ENCODE results near the gene SPAG16. TPM values are rescaled to one million over a fixed set of nuclear protein-coding genes. Genes with fewer than 3 reads are reported as not detected.

SPAG16 gene
- total RNA-seq, 4 donors from 2014 or later: 34.1 to 59.3 (median 46.8) TPM

DNA sequence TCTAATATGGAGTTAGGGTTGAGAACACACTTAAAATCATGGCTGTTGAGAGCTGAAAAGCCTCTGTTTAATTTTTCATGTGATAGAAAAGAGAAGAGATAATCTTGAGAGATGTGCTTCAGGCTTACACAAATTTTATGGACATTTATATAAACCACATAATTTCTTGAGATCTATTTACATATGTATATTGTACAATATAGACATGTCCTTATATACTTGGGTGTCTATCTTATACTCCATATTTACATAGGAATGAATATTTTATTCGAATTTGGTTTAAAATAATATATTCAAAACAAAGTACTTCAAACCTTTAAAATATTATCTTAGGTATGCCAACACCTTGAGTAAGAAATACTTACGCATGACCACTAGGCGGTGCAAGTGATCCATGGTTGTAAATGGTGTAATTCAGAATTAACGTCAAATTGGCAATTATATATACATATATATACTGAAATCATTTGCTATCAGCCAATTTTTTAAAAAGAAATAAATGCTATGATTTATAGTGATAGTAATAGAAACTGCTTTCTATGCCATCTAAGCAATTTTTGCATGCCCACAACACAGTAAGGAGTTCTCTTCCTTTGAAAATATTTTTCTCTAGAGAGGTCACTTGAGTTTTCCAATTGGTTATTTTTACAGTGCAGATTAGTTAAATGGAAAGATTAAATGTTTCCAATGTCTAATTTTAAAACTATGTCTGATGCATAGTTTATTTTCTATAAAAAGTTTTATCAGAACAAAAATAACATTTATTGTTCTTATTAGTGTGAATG lies 37.6 kb upstream of the SPAG16 start:
- Histone ChIP-seq H3K36me3 (no peaks in the 10 kb centered on the region), H3K27me3 (no peaks in the 10 kb centered on the region), H3K27ac (no peak overlapping the region), H3K9me3 (no peaks in the 10 kb centered on the region), H3K4me3 (replicated peaks in 1 of 3) (no peak overlapping the region), H3K4me1 (no peaks in the 10 kb centered on the region)
- intact Hi-C loops (cut with DNase I): no loop called here
- peak; percentile 36 to 42 for DNase-seq
- TF ChIP-seq, protein P1, sequence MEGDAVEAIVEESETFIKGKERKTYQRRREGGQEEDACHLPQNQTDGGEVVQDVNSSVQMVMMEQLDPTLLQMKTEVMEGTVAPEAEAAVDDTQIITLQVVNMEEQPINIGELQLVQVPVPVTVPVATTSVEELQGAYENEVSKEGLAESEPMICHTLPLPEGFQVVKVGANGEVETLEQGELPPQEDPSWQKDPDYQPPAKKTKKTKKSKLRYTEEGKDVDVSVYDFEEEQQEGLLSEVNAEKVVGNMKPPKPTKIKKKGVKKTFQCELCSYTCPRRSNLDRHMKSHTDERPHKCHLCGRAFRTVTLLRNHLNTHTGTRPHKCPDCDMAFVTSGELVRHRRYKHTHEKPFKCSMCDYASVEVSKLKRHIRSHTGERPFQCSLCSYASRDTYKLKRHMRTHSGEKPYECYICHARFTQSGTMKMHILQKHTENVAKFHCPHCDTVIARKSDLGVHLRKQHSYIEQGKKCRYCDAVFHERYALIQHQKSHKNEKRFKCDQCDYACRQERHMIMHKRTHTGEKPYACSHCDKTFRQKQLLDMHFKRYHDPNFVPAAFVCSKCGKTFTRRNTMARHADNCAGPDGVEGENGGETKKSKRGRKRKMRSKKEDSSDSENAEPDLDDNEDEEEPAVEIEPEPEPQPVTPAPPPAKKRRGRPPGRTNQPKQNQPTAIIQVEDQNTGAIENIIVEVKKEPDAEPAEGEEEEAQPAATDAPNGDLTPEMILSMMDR (IDR thresholded peaks at IDR 0.05): peak; percentile 62 to 83 (median 80)
- TF ChIP-seq POLR2A (IDR thresholded peaks at IDR 0.05): no peak
- 4 to 7% methylated on average over 4 of the region's 4 CpGs for WGBS, 2 donors

DNA sequence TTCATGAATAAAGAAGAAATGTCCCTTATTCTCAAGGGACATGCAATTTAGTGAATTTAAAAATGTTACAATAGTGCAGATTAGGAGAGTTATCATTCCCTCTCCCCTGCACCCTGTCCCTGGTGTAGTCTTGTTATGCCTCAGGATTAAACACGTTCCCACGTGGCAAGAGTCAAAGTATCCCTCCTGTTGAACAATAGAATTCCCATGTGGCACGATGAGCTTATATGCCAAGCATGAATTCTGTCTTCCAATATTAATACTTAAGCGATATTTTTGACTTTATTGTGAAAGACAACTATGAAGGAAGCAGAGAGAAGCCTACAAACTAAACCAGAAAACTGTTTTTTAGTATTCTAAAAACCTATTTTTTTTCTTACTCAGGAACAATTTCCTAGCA lies 36.7 kb upstream of the SPAG16 start:
- Histone ChIP-seq H3K27me3 (no peaks in the 10 kb centered on the region), H3K4me1 (no peaks in the 10 kb centered on the region), H3K9me3 (no peaks in the 10 kb centered on the region), H3K36me3 (no peaks in the 10 kb centered on the region), H3K27ac (no peak overlapping the region), H3K4me3 (replicated peaks in 1 of 3) (no peak overlapping the region)
- no peak for TF ChIP-seq POLR2A (IDR thresholded peaks at IDR 0.05)
- TF ChIP-seq, protein P1 (IDR thresholded peaks at IDR 0.05): no peak
- DNase-seq: no peak
- intact Hi-C loops (cut with DNase I): no loop called here
- 75 to 80% methylated on average over 4 of the region's 4 CpGs for WGBS, 2 donors

DNA sequence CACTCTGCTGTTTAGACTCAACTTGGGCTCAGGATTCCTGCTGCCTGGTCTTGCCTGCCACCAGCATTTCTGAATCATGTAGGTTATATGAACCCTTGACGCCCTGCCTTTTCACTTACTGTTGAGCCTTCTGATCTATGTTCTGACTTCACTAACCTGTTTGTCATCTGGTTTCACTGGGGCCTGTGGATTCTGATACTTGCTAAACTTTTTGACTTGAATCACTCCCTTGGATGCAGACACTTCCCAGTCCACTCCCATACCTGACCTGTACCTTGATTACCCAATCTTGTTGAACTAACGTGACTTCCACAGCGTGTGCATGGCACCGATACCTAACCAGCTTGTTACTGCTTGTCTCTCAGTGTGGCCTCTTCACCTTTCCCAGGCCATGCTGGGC lies 35.6 kb upstream of the SPAG16 start:
- Histone ChIP-seq H3K27me3 (no peaks in the 10 kb centered on the region), H3K4me3 (replicated peaks in 1 of 3) (no peak overlapping the region), H3K36me3 (no peaks in the 10 kb centered on the region), H3K4me1 (no peaks in the 10 kb centered on the region), H3K9me3 (no peaks in the 10 kb centered on the region), H3K27ac (no peak overlapping the region)
- intact Hi-C loops (cut with DNase I): no loop called here
- 94 to 96% methylated on average over 4 of the region's 4 CpGs for WGBS, 2 donors
- no peak for TF ChIP-seq POLR2A (IDR thresholded peaks at IDR 0.05)
- TF ChIP-seq, protein P1 (IDR thresholded peaks at IDR 0.05): no peak
- no peak for DNase-seq

DNA sequence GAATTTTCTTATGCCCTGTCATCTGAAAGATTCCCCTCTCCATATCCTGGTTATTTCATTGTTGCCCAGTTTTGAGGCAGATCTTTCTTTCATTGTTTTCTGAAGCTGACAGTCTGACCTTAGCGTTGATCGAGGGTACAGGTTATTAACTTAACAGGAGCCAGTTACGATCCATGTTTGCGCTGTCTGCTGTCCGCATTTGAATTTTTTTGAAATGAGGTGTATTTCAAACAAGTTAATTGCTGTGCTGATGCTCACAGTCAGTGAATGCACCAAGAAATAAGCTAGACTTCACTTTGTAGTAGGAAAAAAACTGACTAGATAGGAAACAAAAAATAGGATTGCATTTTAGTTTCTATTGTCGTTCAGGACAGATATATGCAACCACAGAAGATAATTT lies 34.8 kb upstream of the SPAG16 start:
- H3K9me3 ChIP-seq: no peaks in the 10 kb centered on the region
- 81 to 84% methylated on average over 6 of the region's 6 CpGs for WGBS, 2 donors
- intact Hi-C loops (cut with DNase I): no loop called here
- no peaks in the 10 kb centered on the region for H3K4me1 ChIP-seq
- H3K4me3 ChIP-seq (replicated peaks in 1 of 3): no peak overlapping the region
- H3K27me3 ChIP-seq: no peaks in the 10 kb centered on the region
- no peaks in the 10 kb centered on the region for H3K36me3 ChIP-seq
- no peak for DNase-seq
- TF ChIP-seq, protein P1 (IDR thresholded peaks at IDR 0.05): no peak
- no peak for TF ChIP-seq POLR2A (IDR thresholded peaks at IDR 0.05)
- no peak overlapping the region for H3K27ac ChIP-seq

DNA sequence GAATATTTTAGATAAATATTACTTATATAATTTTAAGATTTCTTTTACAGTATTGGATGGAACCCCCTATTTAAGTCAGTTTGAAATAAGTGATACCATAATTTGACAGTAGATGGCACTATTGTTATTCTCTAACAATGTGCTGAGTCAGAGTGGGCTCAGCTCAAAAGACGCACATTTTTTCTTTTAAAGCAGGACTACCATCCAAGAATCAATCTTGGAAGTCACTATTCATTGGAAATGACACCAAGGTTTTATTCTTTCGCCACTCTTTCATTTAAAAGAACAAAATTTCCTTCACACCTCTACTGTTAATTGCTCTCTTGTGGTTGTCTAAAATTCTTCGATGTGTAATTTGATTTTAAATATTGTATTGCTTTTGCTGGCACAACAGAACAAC lies 32.6 kb upstream of the SPAG16 start:
- no peaks in the 10 kb centered on the region for H3K27me3 ChIP-seq
- no peak for TF ChIP-seq POLR2A (IDR thresholded peaks at IDR 0.05)
- TF ChIP-seq, protein P1 (IDR thresholded peaks at IDR 0.05): peak; percentile 44 to 84 (median 58)
- 30 to 32% methylated on average over 3 of the region's 3 CpGs for WGBS, 2 donors
- H3K4me3 ChIP-seq (replicated peaks in 1 of 3): no peak overlapping the region
- peak; percentile 7 to 22 for DNase-seq
- no peaks in the 10 kb centered on the region for H3K4me1 ChIP-seq
- intact Hi-C loops (cut with DNase I): no loop called here
- H3K9me3 ChIP-seq: no peaks in the 10 kb centered on the region
- no peak overlapping the region for H3K27ac ChIP-seq
- H3K36me3 ChIP-seq: no peaks in the 10 kb centered on the region
